ENCODE data around the gene SLC1A5.
A peak's percentile ranks its signal among the peaks of the same experiment; 100 is the strongest.

Gene SLC1A5

GRCh38 chr19:46730595-46730994 lies 57.8 kb downstream of the SLC1A5 start:
- TF ChIP-seq CTCF (IDR thresholded peaks at IDR 0.05; ENCODE audit: insufficient read depth, low read length, poor library complexity, severe bottlenecking), result no peak
- Histone ChIP-seq H3K27me3 (replicated peaks; ENCODE audit: control insufficient read depth, insufficient read depth, low read length) (no peaks in the 10 kb centered on the region), H3K36me3 (ENCODE audit: control insufficient read depth, insufficient read depth, low read length) (peaks cover 68% of the 10 kb centered on the region), H3K4me3 (replicated peaks; ENCODE audit: low read depth, low read length) (no peak overlapping the region)
- no peak for DNase-seq (ENCODE audit: extremely low read depth, insufficient read length)

- no peak overlapping the region for H3K4me3 ChIP-seq (replicated peaks; ENCODE audit: low read depth, low read length)
- TF ChIP-seq CTCF (IDR thresholded peaks at IDR 0.05; ENCODE audit: insufficient read depth, low read length, poor library complexity, severe bottlenecking), result no peak
- H3K36me3 ChIP-seq (ENCODE audit: control insufficient read depth, insufficient read depth, low read length), result peaks cover 71% of the 10 kb centered on the region
- H3K27me3 ChIP-seq (replicated peaks; ENCODE audit: control insufficient read depth, insufficient read depth, low read length), result no peaks in the 10 kb centered on the region
- no peak for DNase-seq (ENCODE audit: extremely low read depth, insufficient read length)
Measured at GRCh38 chr19:46730187-46730586, 58.2 kb downstream of the SLC1A5 start.

- H3K4me3 ChIP-seq (replicated peaks; ENCODE audit: low read depth, low read length), result no peak overlapping the region
- no peak for DNase-seq (ENCODE audit: extremely low read depth, insufficient read length)
- no peaks in the 10 kb centered on the region for H3K27me3 ChIP-seq (replicated peaks; ENCODE audit: control insufficient read depth, insufficient read depth, low read length)
- TF ChIP-seq CTCF (IDR thresholded peaks at IDR 0.05; ENCODE audit: insufficient read depth, low read length, poor library complexity, severe bottlenecking), result no peak
- peaks cover 71% of the 10 kb centered on the region for H3K36me3 ChIP-seq (ENCODE audit: control insufficient read depth, insufficient read depth, low read length)
Measured at GRCh38 chr19:46729696-46730095, 58.7 kb downstream of the SLC1A5 start.

GRCh38 chr19:46728693-46729339 lies 59.6 kb downstream of the SLC1A5 start:
- peak; percentile 98 for TF ChIP-seq CTCF (IDR thresholded peaks at IDR 0.05; ENCODE audit: insufficient read depth, low read length, poor library complexity, severe bottlenecking)
- Histone ChIP-seq H3K27me3 (replicated peaks; ENCODE audit: control insufficient read depth, insufficient read depth, low read length) (no peaks in the 10 kb centered on the region), H3K36me3 (ENCODE audit: control insufficient read depth, insufficient read depth, low read length) (peaks cover 75% of the 10 kb centered on the region), H3K4me3 (replicated peaks; ENCODE audit: low read depth, low read length) (no peak overlapping the region)
- DNase-seq (ENCODE audit: extremely low read depth, insufficient read length), result peak; percentile 69

- TF ChIP-seq CTCF (IDR thresholded peaks at IDR 0.05; ENCODE audit: insufficient read depth, low read length, poor library complexity, severe bottlenecking), result no peak
- H3K27me3 ChIP-seq (replicated peaks; ENCODE audit: control insufficient read depth, insufficient read depth, low read length), result no peaks in the 10 kb centered on the region
- H3K36me3 ChIP-seq (ENCODE audit: control insufficient read depth, insufficient read depth, low read length), result peaks cover 73% of the 10 kb centered on the region
- no peak for DNase-seq (ENCODE audit: extremely low read depth, insufficient read length)
- no peak overlapping the region for H3K4me3 ChIP-seq (replicated peaks; ENCODE audit: low read depth, low read length)
Measured at GRCh38 chr19:46728208-46728607, 60.2 kb downstream of the SLC1A5 start.

GRCh38 chr19:46727757-46728156 lies 60.6 kb downstream of the SLC1A5 start:
- H3K36me3 ChIP-seq (ENCODE audit: control insufficient read depth, insufficient read depth, low read length), result peaks cover 74% of the 10 kb centered on the region
- no peaks in the 10 kb centered on the region for H3K27me3 ChIP-seq (replicated peaks; ENCODE audit: control insufficient read depth, insufficient read depth, low read length)
- no peak for DNase-seq (ENCODE audit: extremely low read depth, insufficient read length)
- H3K4me3 ChIP-seq (replicated peaks; ENCODE audit: low read depth, low read length), result no peak overlapping the region
- no peak for TF ChIP-seq CTCF (IDR thresholded peaks at IDR 0.05; ENCODE audit: insufficient read depth, low read length, poor library complexity, severe bottlenecking)
